COLO829 (cell line): ENCODE results near the gene SURF4.
A peak's percentile ranks its signal among the peaks of the same experiment; 100 is the strongest.
"Not testable (repeated sequence)": the region's sequence is repeated elsewhere in the genome, so short reads cannot be mapped to it uniquely, and the experiment has no call there.

Experiments used
- DNase-seq: peaks from one replicate; pipeline ENCODE4 v3.0.0; 2012; ENCODE audit warnings: low spot score

Gene SURF4

GRCh38 chr9:133352635-133353340, 23.1 kb downstream of the SURF4 start:
- no peak for DNase-seq

- DNase-seq, result peak; percentile 76
Measured at GRCh38 chr9:133351908-133352634, 23.8 kb downstream of the SURF4 start.

GRCh38 chr9:133351526-133351907, 24.3 kb downstream of the SURF4 start:
- no peak for DNase-seq

- no peak for DNase-seq
Measured at GRCh38 chr9:133349965-133350616, 25.8 kb downstream of the SURF4 start.

- no peak for DNase-seq
Measured at GRCh38 chr9:133348718-133349573, 26.9 kb downstream of the SURF4 start.

GRCh38 chr9:133347985-133348717, 27.7 kb downstream of the SURF4 start, which contains the start of the genes MED22 and RPL7A:
Gene MED22 (minus strand): TSS chr9:133348131. CDS start chr9:133346662, 1,469 bp downstream.
Gene RPL7A (plus strand): TSS chr9:133348218. CDS start chr9:133348244, 26 bp downstream.
- peak; percentile 98 for DNase-seq

GRCh38 chr9:133347515-133347984, 28.3 kb downstream of the SURF4 start:
- DNase-seq, result no peak

- no peak for DNase-seq
Measured at GRCh38 chr9:133346021-133346785, 29.7 kb downstream of the SURF4 start.

- DNase-seq, result no peak
Measured at GRCh38 chr9:133345596-133345995, 30.3 kb downstream of the SURF4 start.

GRCh38 chr9:133344979-133345378, 30.9 kb downstream of the SURF4 start:
- DNase-seq, result no peak

GRCh38 chr9:133344071-133344470, 31.8 kb downstream of the SURF4 start:
- DNase-seq, result no peak

- DNase-seq, result no peak
Measured at GRCh38 chr9:133342570-133342969, 33.3 kb downstream of the SURF4 start.

- DNase-seq, result no peak
Measured at GRCh38 chr9:133342069-133342406, 33.8 kb downstream of the SURF4 start.

GRCh38 chr9:133341369-133342068, 34.3 kb downstream of the SURF4 start:
- DNase-seq, result no peak

GRCh38 chr9:133340916-133341315, 34.9 kb downstream of the SURF4 start:
- DNase-seq, result no peak

- no peak for DNase-seq
Measured at GRCh38 chr9:133340256-133340655, 35.6 kb downstream of the SURF4 start.

GRCh38 chr9:133339641-133340040, 36.2 kb downstream of the SURF4 start:
- no peak for DNase-seq

- DNase-seq, result peak; percentile 74
Measured at GRCh38 chr9:133335924-133336811, 39.7 kb downstream of the SURF4 start, which contains the start of gene SURF6. Gene SURF6 (minus strand): TSS chr9:133336188. CDS start chr9:133336132, 56 bp downstream.

GRCh38 chr9:133334888-133335287, 41.0 kb downstream of the SURF4 start:
- DNase-seq, result not testable (repeated sequence)
